HG03066 (cell line): ENCODE measurements around the gene TMEM185B.
"Not testable (repeated sequence)": the region's sequence is repeated elsewhere in the genome, so short reads cannot be mapped to it uniquely, and the experiment has no call there.

ENCODE experiments used
- ATAC-seq: cut with Tn5 transposase; IDR thresholded peaks from one replicate; pipeline ENCODE4 v1.9.1; 2021; ENCODE audit warnings: low read depth; ENCODE audit not compliant: unreplicated experiment

The TMEM185B gene

DNA sequence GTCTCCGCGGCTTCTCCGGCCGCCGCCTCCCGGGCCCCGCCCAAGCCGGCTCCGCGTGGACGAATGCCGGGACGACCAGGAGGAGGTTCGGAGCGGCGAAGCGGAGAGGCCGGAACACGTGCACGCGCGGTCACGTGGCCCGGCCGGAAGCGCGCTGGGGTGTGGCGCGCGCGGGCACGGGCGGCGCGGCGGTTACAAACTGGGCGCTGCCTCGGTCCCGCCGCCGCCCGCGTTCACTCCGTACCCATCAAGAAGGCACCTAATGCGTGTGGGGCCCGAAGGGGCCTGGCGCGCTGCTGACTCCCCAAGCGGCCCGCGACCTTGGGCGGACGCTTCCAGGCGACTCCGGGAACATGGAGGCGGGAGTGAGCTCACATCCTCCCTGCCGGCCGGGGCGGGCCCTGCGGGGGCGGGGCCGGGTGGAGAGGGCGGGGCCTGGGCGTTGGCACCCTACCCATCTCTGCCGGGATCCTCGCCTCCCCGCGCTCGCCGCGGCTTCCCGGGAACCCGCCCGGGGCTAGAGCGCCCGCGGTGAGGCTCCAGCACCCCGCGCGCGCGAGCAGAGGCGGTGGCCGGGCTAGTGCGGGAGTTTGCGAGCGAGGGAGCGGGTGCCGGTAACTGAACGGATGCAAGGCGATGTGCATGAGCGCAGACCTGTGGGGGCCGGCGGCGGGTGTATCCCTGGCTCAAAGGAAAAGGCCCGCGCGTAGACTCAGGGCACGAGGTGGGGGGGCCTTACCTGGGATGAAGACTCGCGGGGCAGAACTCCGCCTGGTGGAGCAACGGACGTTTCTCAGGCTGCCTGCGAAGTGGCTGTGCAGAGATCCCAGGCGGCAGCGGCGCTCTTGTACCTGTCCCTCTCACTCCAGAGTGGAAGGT is at the start of gene TMEM185B:
TMEM185B (minus strand) TSS at position 367 of the 879 bp plus-strand sequence. CDS start 424 bp downstream, outside the sequence.
- ATAC-seq: peak; percentile 92

DNA sequence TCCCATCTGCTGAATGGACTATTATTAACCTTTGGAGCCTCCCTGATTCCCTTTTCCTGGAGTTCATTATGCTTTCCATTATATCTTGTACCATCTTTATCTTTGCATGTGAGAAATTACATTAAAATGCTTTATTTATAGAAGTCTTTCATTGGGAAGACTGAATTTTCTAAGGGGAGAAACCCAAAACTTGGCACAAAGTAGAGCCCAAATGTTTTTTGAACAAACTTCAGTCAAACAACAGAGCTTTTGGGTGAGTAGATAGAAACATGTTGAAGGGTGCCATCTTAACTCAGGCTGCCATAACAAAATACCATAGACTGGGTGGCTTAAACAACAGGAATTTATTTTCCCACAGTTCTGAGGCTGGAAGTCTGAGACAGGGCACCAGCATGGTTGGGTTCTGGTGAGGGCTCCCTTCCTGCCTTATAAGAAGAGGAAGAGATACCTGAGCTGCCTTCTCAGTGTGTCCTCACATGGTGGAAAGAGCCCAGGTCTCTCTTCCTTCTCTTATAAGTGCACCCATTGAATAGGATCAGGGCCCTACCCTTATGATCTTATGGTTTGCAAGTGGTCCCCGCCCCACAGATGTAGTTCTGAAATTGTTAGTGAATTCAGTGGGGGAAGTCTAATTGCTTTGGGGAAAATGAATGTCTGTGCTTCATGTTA is 48.6 kb upstream of the TMEM185B start:
- ATAC-seq: no peak

DNA sequence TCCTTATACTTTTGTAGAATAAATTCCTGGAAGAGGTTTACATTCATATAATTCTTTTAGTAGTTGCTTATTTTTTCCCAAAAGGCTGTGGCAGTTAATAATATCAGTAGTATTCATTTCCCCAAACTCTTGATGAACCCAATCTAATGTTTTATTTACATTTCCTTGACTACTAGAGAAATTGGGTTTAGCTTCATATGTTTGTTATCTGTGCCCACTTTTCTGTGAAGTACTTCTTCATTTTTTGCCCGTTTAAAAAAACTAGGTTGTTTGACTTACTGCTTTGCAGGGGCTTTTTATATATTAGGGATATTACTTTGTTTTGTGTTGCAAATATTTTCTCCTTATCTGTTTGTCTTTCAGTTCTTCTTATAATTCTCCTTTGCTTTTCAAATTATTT is 46.6 kb upstream of the TMEM185B start:
- ATAC-seq: no peak

DNA sequence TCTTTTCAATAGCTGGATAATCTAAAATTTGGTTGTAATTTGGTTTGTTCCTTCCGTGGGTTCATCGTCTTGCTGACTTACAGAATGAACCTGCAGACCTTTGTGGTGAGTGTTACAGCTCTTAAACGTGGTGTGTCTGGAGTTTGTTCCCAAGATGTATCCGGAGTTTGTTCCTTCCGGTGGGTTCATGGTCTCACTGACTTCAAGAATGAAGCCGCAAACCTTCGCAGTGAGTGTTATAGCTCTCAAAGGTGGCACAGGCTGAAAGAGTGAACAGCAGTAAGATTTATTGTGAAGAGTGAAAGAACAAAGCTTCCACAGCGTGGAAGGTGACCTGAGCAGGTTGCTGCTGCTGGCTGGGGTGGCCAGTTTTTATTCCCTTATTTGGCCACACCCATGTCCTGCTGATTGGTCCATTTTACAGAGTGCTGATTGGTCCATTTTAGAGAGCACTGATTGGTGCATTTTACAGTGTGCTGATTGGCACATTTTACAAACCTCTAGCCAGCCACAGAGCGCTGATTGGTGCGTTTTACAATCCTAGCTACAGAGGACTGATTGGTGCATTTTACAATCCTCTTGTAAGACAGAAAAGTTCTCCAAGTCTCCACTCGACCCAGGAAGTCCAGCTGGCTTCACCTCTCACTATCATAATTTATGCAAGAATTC is 46.0 kb upstream of the TMEM185B start:
- ATAC-seq: no peak

DNA sequence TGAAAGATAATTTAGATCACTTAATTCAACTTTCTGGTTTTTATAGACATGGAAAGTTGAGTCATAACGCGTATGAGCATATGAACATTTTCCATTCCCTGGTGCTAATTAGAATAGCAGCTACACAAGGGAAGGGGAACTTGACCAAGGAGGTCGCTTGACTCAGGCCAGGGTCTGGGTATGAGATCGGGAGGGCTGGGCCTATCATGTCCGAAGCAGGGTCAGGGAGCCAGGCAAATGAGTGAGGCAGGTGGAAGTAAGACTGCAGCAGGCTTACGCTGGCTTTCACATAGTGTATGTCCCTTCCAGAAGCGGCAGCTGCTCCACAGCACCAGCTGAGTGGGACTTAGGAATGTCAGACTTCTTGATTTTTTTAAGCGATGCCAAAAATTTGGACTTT is 44.1 kb upstream of the TMEM185B start:
- ATAC-seq: no peak

DNA sequence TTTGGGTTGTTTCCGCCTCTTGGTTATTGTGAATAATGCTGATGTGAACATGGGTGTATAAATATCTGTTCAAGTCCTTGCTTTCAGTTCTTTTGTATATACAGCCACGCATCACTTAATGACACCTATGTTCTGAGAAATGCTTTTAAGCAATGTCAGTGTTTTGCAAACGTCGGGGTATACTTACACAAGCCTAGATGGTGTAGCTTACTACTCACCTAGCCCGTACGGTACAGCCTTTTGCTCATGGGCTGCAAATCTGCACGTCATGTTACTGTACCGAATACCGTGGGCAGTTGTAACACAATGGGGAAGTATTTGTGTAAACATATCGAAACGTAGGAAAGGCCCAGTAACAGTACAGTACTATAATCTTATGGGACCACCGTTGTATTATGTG is 41.8 kb upstream of the TMEM185B start:
- no peak for ATAC-seq

DNA sequence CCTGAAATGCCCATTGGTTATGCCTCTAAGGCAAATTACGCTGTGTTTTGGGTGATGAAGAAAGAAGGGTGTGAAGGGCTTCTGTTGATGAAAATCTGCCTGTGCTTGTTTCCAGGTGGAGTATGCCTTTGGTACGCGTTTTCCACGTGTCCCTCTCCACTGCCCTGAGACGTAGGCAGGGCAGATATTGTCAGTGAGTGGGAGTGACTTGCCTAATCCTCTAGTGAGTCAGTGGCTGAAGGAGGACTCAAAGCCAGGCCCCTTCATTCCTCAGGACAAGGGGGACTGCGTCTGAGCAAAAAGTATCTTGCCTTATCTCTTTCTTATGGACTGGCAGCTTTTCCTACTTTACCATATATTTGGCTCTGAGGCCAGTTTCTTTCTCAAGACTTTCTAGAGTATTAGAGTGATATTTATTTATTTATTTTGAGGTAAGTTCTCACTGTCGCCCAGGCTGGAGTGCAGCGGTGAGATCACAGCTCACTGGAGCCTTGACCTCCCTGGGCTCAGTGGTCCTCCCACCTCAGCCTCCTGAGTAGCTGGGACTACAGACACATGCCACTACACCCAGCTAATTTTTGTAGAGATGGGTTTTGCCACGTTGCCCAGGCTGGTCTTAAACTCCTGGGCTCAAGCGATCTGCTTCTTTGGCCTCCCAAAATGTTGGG is 39.7 kb upstream of the TMEM185B start:
- no peak for ATAC-seq

DNA sequence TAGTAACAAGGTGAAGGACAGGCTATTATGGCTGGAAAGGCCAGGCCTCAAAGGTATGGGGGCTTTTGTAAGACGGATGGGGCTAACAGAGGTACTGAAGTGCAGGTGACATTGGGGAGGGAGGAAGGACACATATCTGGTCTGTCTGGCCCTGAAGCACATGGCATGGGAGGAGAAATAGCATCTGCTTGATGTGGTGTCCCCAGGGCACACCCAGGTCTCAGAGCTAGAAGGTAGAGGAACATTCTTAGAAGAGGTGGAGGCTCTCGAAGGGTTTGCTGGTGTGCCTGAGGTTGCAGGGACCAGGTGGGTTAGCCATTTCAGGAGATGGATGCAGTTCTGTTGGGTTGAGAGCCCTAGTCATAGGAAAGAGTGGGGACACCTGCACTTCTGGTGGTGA is 39.0 kb upstream of the TMEM185B start:
- no peak for ATAC-seq

DNA sequence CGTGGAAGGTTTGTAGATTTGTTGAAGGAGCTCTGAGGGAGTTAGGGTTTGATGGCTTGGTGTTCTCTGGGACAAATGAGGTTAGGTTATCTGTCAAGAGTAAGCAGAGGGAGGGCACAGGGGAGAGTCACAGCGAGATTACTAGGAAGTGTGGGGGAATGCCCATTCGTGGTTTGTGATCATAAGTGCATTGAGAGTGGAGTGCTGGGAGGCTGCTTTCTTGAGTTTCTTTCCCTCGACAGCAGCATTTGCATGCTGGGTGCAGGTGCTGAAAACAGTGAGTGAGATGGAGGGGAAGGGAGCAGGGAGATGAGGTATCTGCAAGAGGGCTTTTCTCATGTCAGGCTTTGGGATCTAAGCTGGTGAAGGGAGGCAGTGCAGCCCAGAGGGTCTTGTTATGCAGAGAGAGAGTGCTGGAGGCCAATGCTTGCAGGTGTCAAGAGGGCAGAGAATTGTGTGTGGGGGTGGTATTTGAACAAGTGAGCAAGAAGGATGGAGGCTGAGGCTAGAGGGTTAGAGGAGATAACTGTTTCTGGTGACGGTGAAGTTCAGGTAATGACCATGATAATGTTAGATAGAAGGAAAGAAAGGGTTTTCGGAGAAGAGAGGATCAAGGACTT is 38.3 kb upstream of the TMEM185B start:
- peak; percentile 74 for ATAC-seq

DNA sequence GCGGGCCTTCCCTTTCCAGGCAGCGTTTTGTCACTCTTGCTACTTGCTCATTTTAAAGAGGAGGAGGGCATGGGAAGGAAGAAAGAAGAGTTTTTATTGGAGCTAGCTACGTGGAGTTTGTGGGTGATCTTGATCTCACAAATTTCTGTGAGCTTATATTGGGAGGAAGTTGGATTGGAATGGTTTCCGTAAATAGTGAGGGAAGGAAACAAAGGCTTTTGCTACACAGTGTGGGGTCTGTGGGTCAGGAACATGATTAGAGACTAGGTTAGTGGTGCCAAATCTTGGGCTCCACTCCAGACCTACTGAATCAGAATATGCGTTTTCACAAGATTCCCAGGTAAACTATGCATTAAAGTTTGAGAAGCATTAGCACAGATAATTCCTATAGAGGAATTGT is 37.5 kb upstream of the TMEM185B start:
- ATAC-seq: no peak

DNA sequence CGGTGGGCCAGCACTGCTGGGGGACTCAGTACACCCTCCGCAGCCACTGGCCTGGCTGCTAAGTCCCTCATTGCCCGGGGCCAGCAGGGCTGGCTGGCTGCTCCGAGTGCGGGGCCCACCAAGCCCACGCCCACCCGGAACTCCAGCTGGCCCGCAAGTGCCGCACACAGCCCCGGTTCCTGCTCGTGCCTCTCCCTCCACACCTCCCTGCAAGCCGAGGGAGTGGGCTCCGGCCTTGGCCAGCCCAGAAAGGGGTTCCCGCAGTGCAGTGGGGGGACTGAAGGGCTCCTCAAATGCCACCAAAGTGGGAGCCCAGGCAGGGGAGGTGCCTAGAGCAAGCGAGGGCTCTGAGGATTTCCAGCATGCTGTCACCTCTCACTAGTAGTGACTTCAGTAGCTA is 36.7 kb upstream of the TMEM185B start:
- ATAC-seq: not testable (repeated sequence)

DNA sequence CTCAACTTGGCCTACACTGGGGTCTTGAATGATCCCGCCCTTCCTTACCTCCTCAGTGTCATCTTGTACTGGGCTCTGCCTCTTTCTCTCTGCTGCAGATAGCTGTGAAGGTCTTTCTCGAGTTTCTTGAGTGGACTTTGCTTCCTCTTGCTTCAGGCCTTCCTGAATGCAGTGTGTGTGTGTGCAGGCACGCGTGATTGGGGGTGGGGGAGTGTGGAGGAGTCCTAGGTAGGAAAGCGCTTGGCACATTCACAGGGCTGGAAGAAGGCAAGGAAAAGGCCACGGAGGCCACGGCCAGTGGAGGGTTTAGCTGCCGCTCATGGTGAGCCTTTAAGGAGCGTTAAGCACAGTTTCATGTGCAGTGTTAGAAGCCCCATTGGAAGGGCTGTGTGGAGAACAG is 35.0 kb upstream of the TMEM185B start:
- no peak for ATAC-seq

DNA sequence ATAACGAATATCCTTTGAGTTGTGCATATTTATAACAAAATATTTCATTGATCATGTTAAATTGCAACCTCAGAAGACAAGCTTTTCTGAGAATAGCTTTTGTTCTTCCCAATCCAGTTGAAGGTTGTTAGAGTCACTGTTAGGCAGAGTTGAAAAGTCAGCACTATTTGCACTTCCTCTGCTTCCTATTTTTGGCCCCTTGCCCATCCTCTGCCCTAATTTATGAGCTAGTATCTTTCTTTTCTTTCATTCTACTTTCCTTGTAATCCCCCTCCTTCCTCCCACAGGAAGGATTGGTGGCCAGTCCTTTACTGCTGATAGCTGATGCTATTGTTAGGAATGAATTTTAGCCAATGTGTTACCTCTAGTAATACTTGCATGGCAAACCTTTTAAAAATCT is 34.3 kb upstream of the TMEM185B start:
- no peak for ATAC-seq

DNA sequence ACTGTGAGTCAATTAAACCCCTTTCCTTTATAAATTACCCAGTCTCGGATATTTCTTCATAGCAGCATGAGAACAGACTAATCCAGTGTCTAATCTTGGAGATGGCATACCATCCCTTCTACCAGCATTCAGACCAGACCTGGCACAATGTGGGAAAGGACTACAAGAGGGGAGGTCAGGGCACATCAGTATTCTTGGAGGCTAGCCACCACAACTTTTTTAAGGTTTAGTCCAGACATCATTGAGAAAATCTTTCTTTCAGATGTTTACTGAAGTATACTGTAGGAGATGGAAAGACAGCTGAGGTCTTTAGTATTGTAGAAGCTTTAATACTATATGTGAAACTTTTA is 33.4 kb upstream of the TMEM185B start:
- ATAC-seq: no peak

DNA sequence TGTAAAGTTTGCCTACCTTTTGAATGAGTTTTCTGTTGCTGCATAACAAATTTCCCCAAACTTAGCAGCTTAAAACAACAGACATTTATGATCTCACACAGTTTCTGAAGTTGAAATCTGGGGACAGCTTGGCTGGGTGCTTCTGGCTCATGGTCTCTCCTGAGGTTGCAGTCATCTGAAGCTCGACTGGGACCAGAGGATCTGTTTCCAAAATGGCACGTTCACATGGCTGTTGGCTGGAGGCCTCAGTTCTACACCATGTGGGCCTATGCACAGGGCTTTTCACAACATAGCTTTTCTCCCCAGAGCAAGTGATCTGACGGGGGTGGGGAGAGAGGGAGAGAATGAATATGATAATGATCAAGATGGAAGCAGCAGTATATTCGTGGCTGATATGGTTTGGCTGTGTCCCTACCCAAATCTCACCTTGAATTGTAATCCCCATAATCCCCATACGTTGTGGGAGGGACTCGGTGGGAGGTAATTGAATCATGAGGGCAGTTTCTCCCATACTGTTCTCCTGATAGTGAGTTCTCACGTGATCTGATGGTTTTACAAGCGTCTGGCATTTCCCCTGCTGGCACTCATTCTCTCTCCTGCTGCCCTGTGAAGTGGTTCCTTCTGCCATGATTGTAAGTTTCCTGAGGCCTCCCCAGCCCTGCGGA is 32.9 kb upstream of the TMEM185B start:
- ATAC-seq: no peak

DNA sequence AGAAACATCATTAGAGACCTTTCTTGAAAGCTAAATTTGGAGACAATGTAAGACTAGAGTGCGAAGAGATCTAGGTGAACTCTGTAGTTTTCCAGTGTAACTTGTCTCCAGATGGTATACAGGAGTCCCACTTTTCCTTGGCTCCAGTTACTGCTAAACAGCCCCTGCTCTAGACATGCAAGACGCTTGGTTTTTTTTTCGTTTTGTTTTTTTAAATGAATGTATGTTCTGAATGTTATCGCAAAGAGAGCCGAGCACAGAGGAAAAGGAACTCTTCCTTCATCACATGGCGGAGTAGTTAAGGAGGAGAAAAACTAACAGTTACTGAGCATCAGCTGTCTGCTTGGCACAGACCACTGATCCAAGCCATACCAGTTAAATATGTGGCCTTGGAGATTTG is 31.9 kb upstream of the TMEM185B start:
- ATAC-seq: no peak

DNA sequence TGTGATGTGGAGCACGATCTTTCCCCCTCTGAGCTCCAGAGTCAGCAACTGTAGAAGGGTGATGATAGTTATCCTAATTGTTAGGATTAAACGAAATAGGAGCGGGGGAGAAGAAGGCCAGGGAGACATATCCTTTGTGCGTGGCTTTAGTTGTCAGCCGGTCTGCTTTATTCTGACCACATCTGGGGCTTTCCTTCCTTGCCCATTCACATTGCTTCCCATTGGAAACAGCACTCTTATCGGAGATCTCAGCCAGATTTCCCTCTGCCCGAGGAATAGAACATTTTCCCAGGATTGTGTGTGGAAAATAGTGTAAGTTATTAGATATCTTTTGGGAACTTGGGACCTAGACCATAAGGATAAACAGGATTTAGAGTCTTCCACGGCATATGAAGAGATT is 31.0 kb upstream of the TMEM185B start:
- no peak for ATAC-seq

DNA sequence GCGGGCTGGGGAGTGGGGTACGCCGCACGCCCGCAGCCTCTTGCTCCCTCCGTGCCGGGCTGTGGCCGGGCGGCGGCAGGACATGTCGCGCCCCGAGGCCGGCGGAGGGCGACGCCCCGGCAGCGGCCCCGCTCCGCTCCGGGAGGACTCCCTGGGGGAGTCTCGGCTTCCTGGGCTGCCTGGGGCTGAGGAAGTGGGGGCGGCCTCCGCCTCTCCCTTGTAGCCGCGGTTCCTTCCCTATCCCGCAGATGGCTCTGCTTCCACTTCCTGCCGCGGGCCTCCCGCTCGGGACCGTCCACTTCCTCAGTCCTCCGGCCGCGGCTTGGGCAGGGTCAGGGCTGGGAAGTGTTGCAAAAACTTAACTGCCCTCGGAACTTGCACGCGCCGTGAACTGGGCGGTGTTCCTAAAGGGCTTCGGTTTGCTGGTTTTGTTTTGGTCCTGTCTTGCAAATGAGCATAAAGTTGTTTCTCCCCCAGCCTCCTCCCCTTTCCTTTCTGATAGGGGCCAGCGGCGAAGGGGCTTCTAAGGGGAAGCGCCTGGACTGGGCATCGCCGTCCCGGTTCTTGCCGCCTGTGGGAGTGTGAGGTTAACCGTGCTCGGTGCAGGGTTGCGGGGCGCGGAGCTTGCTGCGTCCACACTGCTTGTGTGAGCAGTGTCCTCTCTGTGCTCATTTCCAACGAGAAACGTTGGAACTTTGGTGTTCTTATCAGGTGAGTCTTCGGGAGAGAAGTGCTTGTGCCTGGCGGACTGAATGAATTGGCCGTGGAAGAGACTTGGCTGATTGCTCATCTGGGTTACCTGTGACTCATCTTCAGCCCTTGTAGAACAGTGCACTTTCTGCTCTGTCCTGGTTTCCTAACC is 30.1 kb upstream of the TMEM185B start:
- ATAC-seq: peak; percentile 35
